Ovary (tissue), 3 donors: ENCODE data around the gene P2RY6.

Experiments used
- EP300 ChIP-seq: sonication (generic); formaldehyde crosslinking; IDR thresholded peaks from one replicate; pipeline ENCODE4 v1.6.1; 2017; ENCODE audit warnings: antibody characterized with exemption
- TF ChIP-seq, protein P1 (sequence below), 3 donors: fragments of 450-650 bp in 2 of 3; fragments of 200-600 bp in 1 of 3; IDR thresholded peaks; one replicate each; pipeline versions ENCODE4 v1.5.1 to v1.8.0; 2016 to 2022; ENCODE audit warnings: antibody characterized with exemption in 3 of 3, mild to moderate bottlenecking in 1 of 3
- donor health status: DM: no; HTN: no; CAD: no.

DNA sequence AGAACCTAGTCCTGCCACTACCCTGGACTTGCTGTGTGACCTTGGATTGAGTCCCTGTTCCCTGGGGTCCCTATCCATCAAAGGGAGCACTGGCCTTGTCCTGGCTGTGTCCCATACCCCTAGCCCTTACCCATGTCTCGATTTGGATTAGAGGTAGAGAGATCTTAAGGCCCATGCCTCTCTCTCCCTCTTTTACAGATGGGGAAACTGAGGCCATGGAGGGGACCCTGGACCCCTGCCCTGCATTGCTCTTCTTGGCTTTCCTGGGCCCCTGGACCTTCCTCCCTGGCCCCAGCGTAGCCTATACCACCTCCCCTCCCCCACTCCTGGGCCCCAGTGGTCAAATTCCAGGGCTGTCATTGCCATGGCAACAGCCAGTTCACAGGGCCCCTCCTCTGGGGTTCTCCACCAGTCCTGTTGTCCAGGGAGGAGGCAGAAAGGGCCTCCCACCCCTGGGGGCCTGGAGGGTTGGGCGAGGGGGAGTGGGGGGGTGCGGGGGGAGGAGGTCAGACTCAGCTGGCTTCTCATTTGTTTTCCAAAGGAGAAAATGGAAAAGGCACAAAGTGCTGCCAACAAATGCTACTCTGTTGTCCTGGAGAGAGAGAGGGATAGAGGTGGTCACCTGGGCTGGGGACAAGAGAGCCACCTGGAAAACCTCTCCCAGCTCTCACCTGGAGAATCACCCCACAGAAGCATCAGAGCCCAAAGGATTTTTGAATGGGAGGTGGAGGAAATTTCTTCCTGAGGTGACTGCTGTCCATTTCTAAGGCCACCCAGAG, 59.2 kb downstream of the P2RY6 start:
- TF ChIP-seq, protein P1, sequence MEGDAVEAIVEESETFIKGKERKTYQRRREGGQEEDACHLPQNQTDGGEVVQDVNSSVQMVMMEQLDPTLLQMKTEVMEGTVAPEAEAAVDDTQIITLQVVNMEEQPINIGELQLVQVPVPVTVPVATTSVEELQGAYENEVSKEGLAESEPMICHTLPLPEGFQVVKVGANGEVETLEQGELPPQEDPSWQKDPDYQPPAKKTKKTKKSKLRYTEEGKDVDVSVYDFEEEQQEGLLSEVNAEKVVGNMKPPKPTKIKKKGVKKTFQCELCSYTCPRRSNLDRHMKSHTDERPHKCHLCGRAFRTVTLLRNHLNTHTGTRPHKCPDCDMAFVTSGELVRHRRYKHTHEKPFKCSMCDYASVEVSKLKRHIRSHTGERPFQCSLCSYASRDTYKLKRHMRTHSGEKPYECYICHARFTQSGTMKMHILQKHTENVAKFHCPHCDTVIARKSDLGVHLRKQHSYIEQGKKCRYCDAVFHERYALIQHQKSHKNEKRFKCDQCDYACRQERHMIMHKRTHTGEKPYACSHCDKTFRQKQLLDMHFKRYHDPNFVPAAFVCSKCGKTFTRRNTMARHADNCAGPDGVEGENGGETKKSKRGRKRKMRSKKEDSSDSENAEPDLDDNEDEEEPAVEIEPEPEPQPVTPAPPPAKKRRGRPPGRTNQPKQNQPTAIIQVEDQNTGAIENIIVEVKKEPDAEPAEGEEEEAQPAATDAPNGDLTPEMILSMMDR (IDR thresholded peaks at IDR 0.05) = no peak
- no peak for TF ChIP-seq EP300
